Eye (tissue), 1 donor: Measurements from ENCODE around the gene AKAP13.
A peak's percentile ranks its signal among the peaks of the same experiment; 100 is the strongest.
"Not testable (repeated sequence)": the region's sequence is repeated elsewhere in the genome, so short reads cannot be mapped to it uniquely, and the experiment has no call there.

Experiments
- DNase-seq: peaks from one replicate; pipeline ENCODE4 v3.0.0-alpha.2; 2015

The AKAP13 gene

GRCh38 chr15:85579957-85580694 lies 199.7 kb downstream of the AKAP13 start:
- DNase-seq, result no peak

GRCh38 chr15:85580879-85581278 lies 200.5 kb downstream of the AKAP13 start:
- DNase-seq, result no peak

GRCh38 chr15:85581495-85581894 lies 201.1 kb downstream of the AKAP13 start:
- no peak for DNase-seq

GRCh38 chr15:85582131-85583079 lies 202.0 kb downstream of the AKAP13 start:
- peak; percentile 53 for DNase-seq

GRCh38 chr15:85583442-85583841 lies 203.0 kb downstream of the AKAP13 start:
- DNase-seq, result no peak

GRCh38 chr15:85583923-85584390 lies 203.6 kb downstream of the AKAP13 start:
- DNase-seq, result peak; percentile 42

GRCh38 chr15:85584872-85585271 lies 204.5 kb downstream of the AKAP13 start:
- no peak for DNase-seq

GRCh38 chr15:85586196-85586595 lies 205.8 kb downstream of the AKAP13 start:
- not testable (repeated sequence) for DNase-seq

- DNase-seq, result no peak
Observed at GRCh38 chr15:85587707-85588411, 207.5 kb downstream of the AKAP13 start.

GRCh38 chr15:85588677-85589076 lies 208.3 kb downstream of the AKAP13 start:
- DNase-seq, result no peak

- no peak for DNase-seq
Observed at GRCh38 chr15:85589851-85590250, 209.4 kb downstream of the AKAP13 start.

- no peak for DNase-seq
Observed at GRCh38 chr15:85591622-85592021, 211.2 kb downstream of the AKAP13 start.

GRCh38 chr15:85592148-85592547 lies 211.7 kb downstream of the AKAP13 start:
- DNase-seq, result peak; percentile 55

GRCh38 chr15:85593809-85594445 lies 213.5 kb downstream of the AKAP13 start:
- DNase-seq, result no peak

GRCh38 chr15:85595804-85596536 lies 215.6 kb downstream of the AKAP13 start:
- no peak for DNase-seq

- DNase-seq, result no peak
Observed at GRCh38 chr15:85597155-85597815, 216.9 kb downstream of the AKAP13 start.

- DNase-seq, result no peak
Observed at GRCh38 chr15:85598219-85598618, 217.8 kb downstream of the AKAP13 start.

- DNase-seq, result no peak
Observed at GRCh38 chr15:85598718-85599398, 218.5 kb downstream of the AKAP13 start.

- no peak for DNase-seq
Observed at GRCh38 chr15:85600001-85600400, 219.6 kb downstream of the AKAP13 start.

GRCh38 chr15:85603160-85603559 lies 222.8 kb downstream of the AKAP13 start:
- DNase-seq, result no peak

- no peak for DNase-seq
Observed at GRCh38 chr15:85603703-85604102, 223.3 kb downstream of the AKAP13 start.
